Measurements from ENCODE around the gene LRP11.

GRCh38 chr6:149855040-149855654 lies 9.0 kb downstream of the LRP11 start:
- TF ChIP-seq CTCF (IDR thresholded peaks at IDR 0.05; ENCODE audit: low read length) = no peak
- TF ChIP-seq EZH2 (IDR thresholded peaks at IDR 0.05; ENCODE audit: borderline replicate concordance, low read length) = no peak

Measured in OCI-LY1 (cell line).